Ascending aorta (tissue), 2 donors: ENCODE results near the gene DMRTA1. TPM values are rescaled to one million over a fixed set of nuclear protein-coding genes. Genes with fewer than 3 reads are reported as not detected.

Experiments used
- DNase-seq, 2 donors: peaks; one replicate each; pipeline ENCODE4 v3.0.0-alpha.2; 2019; ENCODE audit warnings: low spot score in 2 of 2
- H3K27ac ChIP-seq, 2 donors: fragments of 200-600 bp; sonication (generic); one replicate each; pipeline ENCODE4 v1.5.1; 2016 to 2017; ENCODE audit warnings: mild to moderate bottlenecking in 1 of 2
- H3K27me3 ChIP-seq: fragments of 200-600 bp; sonication (generic); one replicate; pipeline ENCODE4 v1.5.1; 2017
- H3K36me3 ChIP-seq, 2 donors: fragments of 200-600 bp; sonication (generic); one replicate each; pipeline ENCODE4 v1.5.1; 2016
- H3K4me1 ChIP-seq, 2 donors: fragments of 200-600 bp; sonication (generic); one replicate each; pipeline ENCODE4 v1.5.1; 2016 to 2017; ENCODE audit warnings: mild to moderate bottlenecking in 1 of 2
- H3K4me3 ChIP-seq, 2 donors: fragments of 200-600 bp; sonication (generic); one replicate each; pipeline ENCODE4 v1.5.1; 2016 to 2017; ENCODE audit warnings: mild to moderate bottlenecking in 1 of 2
- H3K9me3 ChIP-seq, 2 donors: fragments of 200-600 bp; sonication (generic); one replicate each; pipeline ENCODE4 v1.5.1; 2016
- intact Hi-C: fragments of 100-400 bp; cut with DNase I; formaldehyde crosslinking; loops from one replicate; pipeline ENCODE4 v1.15.1; 2023
- total RNA-seq: library from RNA; depleted of rRNA; stranded (reverse); fragments of >200 nt; gene quantifications from one replicate; pipeline ENCODE4 v1.1.0, GENCODE V29; 2016
- TF ChIP-seq, protein P1 (sequence below), 3 experiments: fragments of 200-600 bp in 2 of 3; fragments of 450-650 bp in 1 of 3; sonication (generic) in 2 of 3; IDR thresholded peaks; one replicate each; pipeline ENCODE4 v1.5.1; 2016 to 2019; ENCODE audit warnings: antibody characterized with exemption in 3 of 3, mild to moderate bottlenecking in 1 of 3, moderate library complexity in 1 of 3

DMRTA1 gene
- total RNA-seq, 1 donor from 2014 or later, result not detected

DNA sequence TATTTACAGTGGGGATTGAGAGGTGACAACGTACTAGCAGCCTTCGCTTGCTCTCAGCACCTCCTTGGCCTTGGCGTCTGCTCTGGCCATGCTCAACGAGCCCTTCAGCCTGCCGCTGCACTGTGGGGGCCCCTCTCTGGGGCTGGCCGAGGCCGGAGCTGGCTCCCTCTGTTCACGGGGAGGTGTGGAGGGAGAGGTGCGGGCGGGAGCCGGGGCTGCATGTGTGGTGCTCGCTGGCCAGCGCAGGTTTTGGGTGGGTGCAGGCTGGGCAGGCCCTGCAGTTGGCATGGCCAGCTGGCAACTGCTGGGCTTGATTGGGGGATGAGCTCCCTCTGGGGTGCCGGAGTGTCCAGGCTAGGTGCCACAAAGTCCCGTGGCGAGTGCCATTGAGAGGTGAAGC lies 5.8 kb upstream of the DMRTA1 start:
- no peak for DNase-seq
- TF ChIP-seq, protein P1, sequence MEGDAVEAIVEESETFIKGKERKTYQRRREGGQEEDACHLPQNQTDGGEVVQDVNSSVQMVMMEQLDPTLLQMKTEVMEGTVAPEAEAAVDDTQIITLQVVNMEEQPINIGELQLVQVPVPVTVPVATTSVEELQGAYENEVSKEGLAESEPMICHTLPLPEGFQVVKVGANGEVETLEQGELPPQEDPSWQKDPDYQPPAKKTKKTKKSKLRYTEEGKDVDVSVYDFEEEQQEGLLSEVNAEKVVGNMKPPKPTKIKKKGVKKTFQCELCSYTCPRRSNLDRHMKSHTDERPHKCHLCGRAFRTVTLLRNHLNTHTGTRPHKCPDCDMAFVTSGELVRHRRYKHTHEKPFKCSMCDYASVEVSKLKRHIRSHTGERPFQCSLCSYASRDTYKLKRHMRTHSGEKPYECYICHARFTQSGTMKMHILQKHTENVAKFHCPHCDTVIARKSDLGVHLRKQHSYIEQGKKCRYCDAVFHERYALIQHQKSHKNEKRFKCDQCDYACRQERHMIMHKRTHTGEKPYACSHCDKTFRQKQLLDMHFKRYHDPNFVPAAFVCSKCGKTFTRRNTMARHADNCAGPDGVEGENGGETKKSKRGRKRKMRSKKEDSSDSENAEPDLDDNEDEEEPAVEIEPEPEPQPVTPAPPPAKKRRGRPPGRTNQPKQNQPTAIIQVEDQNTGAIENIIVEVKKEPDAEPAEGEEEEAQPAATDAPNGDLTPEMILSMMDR (IDR thresholded peaks at IDR 0.05), result no peak
- Histone ChIP-seq H3K4me3 (no peak overlapping the region), H3K4me1 (no peaks in the 10 kb centered on the region), H3K9me3 (no peaks in the 10 kb centered on the region), H3K27me3 (peaks cover 4% of the 10 kb centered on the region), H3K36me3 (no peaks in the 10 kb centered on the region), H3K27ac (no peak overlapping the region)
- intact Hi-C loops, result no loop called here

DNA sequence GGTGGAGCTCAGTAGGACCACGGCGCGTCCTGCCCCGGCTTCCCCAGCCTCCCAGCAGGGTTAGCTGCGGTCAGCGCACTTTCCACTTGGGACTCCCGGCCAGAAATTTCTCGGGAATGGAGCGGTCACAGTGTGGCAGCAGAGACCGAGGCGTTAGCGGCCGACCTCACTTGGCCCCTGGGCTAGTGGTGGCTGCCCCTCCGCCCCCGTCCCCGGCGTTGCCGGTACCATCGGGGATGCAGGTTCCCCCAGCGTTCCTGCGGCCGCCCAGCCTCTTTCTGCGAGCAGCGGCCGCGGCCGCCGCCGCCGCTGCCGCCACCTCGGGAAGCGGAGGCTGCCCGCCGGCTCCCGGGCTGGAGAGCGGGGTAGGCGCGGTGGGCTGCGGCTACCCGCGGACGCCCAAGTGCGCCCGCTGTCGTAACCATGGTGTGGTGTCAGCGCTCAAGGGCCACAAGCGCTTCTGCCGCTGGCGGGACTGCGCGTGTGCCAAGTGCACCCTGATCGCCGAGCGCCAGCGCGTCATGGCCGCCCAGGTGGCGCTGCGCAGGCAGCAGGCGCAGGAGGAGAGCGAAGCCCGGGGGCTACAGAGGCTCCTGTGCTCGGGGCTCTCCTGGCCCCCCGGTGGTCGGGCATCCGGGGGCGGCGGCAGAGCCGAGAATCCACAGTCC lies 460 bp downstream of the DMRTA1 start:
- intact Hi-C loops, result loop anchor here (5.0 kb wide), 1 partner anchor 645 kb away; the partner anchor contains the start of gene MTAP
- Histone ChIP-seq H3K27me3 (peaks cover 4% of the 10 kb centered on the region), H3K27ac (peak overlapping the region; percentile 71 to 89), H3K4me1 (peaks cover 3 to 4% of the 10 kb centered on the region in 2 donors), H3K36me3 (no peaks in the 10 kb centered on the region), H3K4me3 (peak overlapping the region; percentile 88 to 98), H3K9me3 (no peaks in the 10 kb centered on the region)
- DNase-seq, result no peak
- TF ChIP-seq, protein P1 (IDR thresholded peaks at IDR 0.05), result peak in 1 of 3 experiments; percentile 24

DNA sequence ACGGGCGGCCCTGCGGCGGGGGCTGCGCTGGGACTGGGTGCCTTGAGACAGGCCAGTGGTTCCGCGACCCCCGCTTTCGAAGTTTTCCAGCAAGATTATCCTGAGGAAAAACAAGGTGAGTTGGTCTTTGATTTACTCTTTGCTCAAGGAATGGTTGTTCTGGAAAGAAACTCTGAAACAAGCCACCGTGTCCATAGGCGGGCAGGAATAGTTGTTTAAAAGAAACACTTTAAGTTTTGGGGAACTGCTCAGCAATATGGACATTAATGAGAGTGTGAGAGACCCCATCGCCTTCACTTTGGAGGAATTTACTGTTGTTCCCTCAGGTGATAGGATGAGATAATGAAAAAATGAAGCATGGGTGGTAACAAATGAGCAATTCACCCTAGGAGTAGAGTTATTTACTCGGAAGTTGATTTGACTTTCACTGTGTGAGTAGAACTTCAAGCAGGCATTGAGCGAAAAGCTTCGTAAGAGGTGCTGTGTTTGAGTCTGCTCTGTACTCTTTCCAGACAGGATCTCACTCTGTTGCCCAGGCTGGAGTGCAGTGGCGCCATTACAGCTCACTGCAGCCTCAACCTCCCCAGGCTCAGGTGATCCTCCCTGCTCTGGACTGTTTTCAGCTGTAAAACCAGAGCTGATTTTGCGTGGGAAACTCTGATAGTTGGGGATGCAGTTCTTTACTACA lies 1.1 kb downstream of the DMRTA1 start:
- Histone ChIP-seq H3K36me3 (no peaks in the 10 kb centered on the region), H3K4me3 (peak overlapping the region; percentile 88 to 98), H3K27ac (peak overlapping the region; percentile 71 to 89), H3K27me3 (peaks cover 4% of the 10 kb centered on the region), H3K4me1 (peaks cover 3 to 4% of the 10 kb centered on the region in 2 donors), H3K9me3 (no peaks in the 10 kb centered on the region)
- TF ChIP-seq, protein P1 (IDR thresholded peaks at IDR 0.05), result no peak
- DNase-seq, result no peak
- intact Hi-C loops, result loop anchor here (5.0 kb wide), 1 partner anchor 645 kb away; the partner anchor contains the start of gene MTAP

DNA sequence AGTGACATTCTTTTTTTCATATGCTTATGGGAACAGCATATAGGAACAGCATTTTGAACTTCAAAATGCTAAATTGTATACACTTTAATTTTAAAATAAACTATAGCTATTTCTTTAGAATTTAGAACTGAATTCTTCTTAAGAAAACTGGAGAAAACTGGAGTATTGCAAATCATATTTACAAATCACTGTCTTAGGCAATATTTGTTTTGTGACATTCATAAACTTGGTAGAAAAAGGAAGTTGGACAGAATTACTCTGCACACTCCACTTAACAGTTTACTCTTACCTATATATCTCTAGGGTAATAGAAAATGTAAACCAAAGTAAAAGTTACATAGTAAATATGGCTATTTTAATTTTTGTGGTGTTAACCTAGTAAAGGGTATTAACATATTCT lies 3.1 kb downstream of the DMRTA1 start:
- TF ChIP-seq, protein P1 (IDR thresholded peaks at IDR 0.05), result no peak
- no peak overlapping the region for H3K27ac ChIP-seq
- intact Hi-C loops, result loop anchor here (2.0 to 5.0 kb wide), 3 partner anchors 143 to 647 kb away; partner anchors contain the start of gene MTAP
- H3K27me3 ChIP-seq, result peaks cover 4% of the 10 kb centered on the region
- H3K9me3 ChIP-seq, result no peaks in the 10 kb centered on the region
- no peak for DNase-seq
- H3K36me3 ChIP-seq, result no peaks in the 10 kb centered on the region
- H3K4me1 ChIP-seq, result peaks cover 3 to 4% of the 10 kb centered on the region in 2 donors
- H3K4me3 ChIP-seq, result no peak overlapping the region

DNA sequence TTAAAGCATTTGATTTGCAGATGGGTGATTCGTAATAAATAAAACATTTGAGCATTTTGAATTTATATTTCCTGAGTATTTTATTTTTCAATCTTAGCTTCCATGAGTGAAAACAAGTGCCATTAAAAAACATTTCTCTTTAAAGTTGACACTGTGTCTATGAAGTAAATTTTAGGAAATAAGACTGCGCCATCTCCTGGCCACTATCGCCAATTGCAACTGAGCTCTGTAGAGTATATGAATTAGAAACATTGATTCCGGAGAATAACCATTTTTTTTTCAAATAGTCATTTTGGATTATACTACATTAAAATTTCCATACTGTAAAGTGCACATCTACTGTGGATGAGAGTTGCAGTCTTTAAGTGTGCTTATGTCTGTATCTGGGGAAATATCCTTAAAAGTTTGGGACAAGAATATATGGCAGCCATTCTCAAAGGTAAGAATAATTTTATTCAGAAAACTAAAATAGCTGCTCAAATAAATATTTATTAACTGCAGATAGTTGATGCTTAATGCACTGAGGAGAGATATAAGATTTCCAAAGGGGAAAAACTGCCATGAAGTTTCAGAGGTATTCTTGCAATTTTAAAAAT lies 5.9 kb downstream of the DMRTA1 start:
- Histone ChIP-seq H3K27me3 (no peaks in the 10 kb centered on the region), H3K9me3 (no peaks in the 10 kb centered on the region), H3K36me3 (no peaks in the 10 kb centered on the region), H3K4me1 (peaks cover under 1 to 3% of the 10 kb centered on the region in 2 donors), H3K27ac (no peak overlapping the region), H3K4me3 (no peak overlapping the region)
- intact Hi-C loops, result loop anchor here (2.0 to 5.0 kb wide), 2 partner anchors 210 to 640 kb away; no protein-coding TSS in a partner anchor
- no peak for DNase-seq
- TF ChIP-seq, protein P1 (IDR thresholded peaks at IDR 0.05), result peak in 2 of 3 experiments; percentile 66 to 72
